Fibroblast of villous mesenchyme (primary cell): ENCODE data around the gene HDAC9. TPM values are rescaled to one million over a fixed set of nuclear protein-coding genes. Genes with fewer than 3 reads are reported as not detected.
"Not testable (repeated sequence)": the region's sequence is repeated elsewhere in the genome, so short reads cannot be mapped to it uniquely, and the experiment has no call there.

Experiments
- DNase-seq: peaks from one replicate; pipeline ENCODE4 v3.0.0-alpha.2; 2010; ENCODE audit warnings: low read depth
- H3K4me3 ChIP-seq: 2 replicates; pipeline ENCODE4 v1.5.1; 2011; ENCODE audit warnings: low read depth, mild to moderate bottlenecking, low read length
- CTCF ChIP-seq: IDR thresholded peaks from 2 replicates; pipeline ENCODE4 v1.5.1; 2012; ENCODE audit warnings: low read depth, mild to moderate bottlenecking, low read length; ENCODE audit not compliant: insufficient read depth
- total RNA-seq: library from RNA; depleted of rRNA; stranded (reverse); fragments of >200 nt; gene quantifications from 2 replicates; pipeline ENCODE4 v1.2.3, GENCODE V29; 2012

HDAC9 gene
- total RNA-seq, 1 donor, result 16.8 TPM

GRCh38 chr7:18976715-18977471, 481.3 kb downstream of the HDAC9 start:
- DNase-seq, result no peak
- no peak overlapping the region for H3K4me3 ChIP-seq
- TF ChIP-seq CTCF, result no peak

GRCh38 chr7:18978108-18978495, 482.6 kb downstream of the HDAC9 start:
- DNase-seq, result peak; percentile 72
- no peak overlapping the region for H3K4me3 ChIP-seq
- TF ChIP-seq CTCF, result no peak

- not testable (repeated sequence) for DNase-seq, H3K4me3 ChIP-seq
These were observed 495.2 kb downstream of the HDAC9 start for GRCh38 chr7:18990700-18991099.

GRCh38 chr7:18993933-18994668, 498.6 kb downstream of the HDAC9 start:
- TF ChIP-seq CTCF, result no peak
- DNase-seq, result peak; percentile 38
- no peak overlapping the region for H3K4me3 ChIP-seq

GRCh38 chr7:18995270-18995671, 499.7 kb downstream of the HDAC9 start:
- no peak for DNase-seq
- no peak for TF ChIP-seq CTCF
- H3K4me3 ChIP-seq, result no peak overlapping the region

GRCh38 chr7:18995811-18996426, 500.4 kb downstream of the HDAC9 start:
- no peak for TF ChIP-seq CTCF
- no peak overlapping the region for H3K4me3 ChIP-seq
- DNase-seq, result no peak

- no peak for TF ChIP-seq CTCF
- no peak overlapping the region for H3K4me3 ChIP-seq
- DNase-seq, result no peak
These were observed 501.0 kb downstream of the HDAC9 start for GRCh38 chr7:18996583-18996982.
